ENCODE data around the gene CDC45.

GRCh38 chr22:19509191-19509590 lies 29.5 kb downstream of the CDC45 start:
- TF ChIP-seq CTCF (conservative IDR thresholded peaks at IDR 0.05; ENCODE audit: low read length) (no peak), EZH2phosphoT487 (IDR thresholded peaks at IDR 0.05; ENCODE audit: borderline replicate concordance) (no peak)
